Measurements from ENCODE around the gene ZBED2. TPM values are rescaled to one million over a fixed set of nuclear protein-coding genes. Genes with fewer than 3 reads are reported as not detected.

Gene ZBED2
- total RNA-seq, 4 donors from 2014 or later, result not detected

- DNase-seq, result no peak
- Histone ChIP-seq H3K9me3 (no peaks in the 10 kb centered on the region), H3K36me3 (no peaks in the 10 kb centered on the region), H3K4me1 (peaks cover 0 to 5% (median 0%) of the 10 kb centered on the region in 4 donors), H3K27ac (no peak overlapping the region), H3K27me3 (no peaks in the 10 kb centered on the region), H3K4me3 (no peak overlapping the region)
- TF ChIP-seq CTCF (IDR thresholded peaks at IDR 0.05) (peak in 2 of 6 experiments; percentile 19 to 29), POLR2A (IDR thresholded peaks at IDR 0.05) (no peak)
Measured at GRCh38 chr3:111621535-111621934, 26.4 kb upstream of the ZBED2 start.

- Histone ChIP-seq H3K4me3 (no peak overlapping the region), H3K4me1 (peaks cover 0 to 9% (median 3%) of the 10 kb centered on the region in 4 donors), H3K36me3 (no peaks in the 10 kb centered on the region), H3K9me3 (no peaks in the 10 kb centered on the region), H3K27ac (no peak overlapping the region), H3K27me3 (no peaks in the 10 kb centered on the region)
- TF ChIP-seq POLR2A (IDR thresholded peaks at IDR 0.05) (no peak), CTCF (IDR thresholded peaks at IDR 0.05) (no peak)
- DNase-seq, result no peak
Measured at GRCh38 chr3:111619833-111620232, 24.7 kb upstream of the ZBED2 start.

DNA sequence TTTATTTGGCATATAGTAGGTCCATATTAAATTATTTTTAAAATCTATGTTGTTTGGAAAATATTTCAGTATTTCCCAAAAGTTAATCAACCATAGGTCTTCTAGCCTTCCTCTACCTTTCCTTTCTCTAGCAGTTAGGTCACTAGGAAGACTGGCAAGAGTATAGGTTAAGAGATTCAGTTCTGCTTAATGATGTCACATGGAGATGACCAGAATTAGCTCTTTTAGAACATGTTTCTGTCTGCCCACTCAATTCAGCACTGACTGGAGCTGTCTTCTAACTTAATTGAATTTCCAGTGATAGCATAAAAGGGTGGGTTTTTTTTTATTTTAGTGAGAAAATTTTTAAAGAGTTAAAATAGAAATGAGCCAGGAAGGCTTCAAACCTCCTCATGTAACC is 23.8 kb upstream of the ZBED2 start:
- peaks cover 0 to 9% (median 3%) of the 10 kb centered on the region in 4 donors for H3K4me1 ChIP-seq
- no peaks in the 10 kb centered on the region for H3K27me3 ChIP-seq
- no peaks in the 10 kb centered on the region for H3K36me3 ChIP-seq
- no peak overlapping the region for H3K27ac ChIP-seq
- no peak for DNase-seq
- no peak overlapping the region for H3K4me3 ChIP-seq
- TF ChIP-seq CTCF (IDR thresholded peaks at IDR 0.05) (no peak), POLR2A (IDR thresholded peaks at IDR 0.05) (no peak)
- no peaks in the 10 kb centered on the region for H3K9me3 ChIP-seq

DNA sequence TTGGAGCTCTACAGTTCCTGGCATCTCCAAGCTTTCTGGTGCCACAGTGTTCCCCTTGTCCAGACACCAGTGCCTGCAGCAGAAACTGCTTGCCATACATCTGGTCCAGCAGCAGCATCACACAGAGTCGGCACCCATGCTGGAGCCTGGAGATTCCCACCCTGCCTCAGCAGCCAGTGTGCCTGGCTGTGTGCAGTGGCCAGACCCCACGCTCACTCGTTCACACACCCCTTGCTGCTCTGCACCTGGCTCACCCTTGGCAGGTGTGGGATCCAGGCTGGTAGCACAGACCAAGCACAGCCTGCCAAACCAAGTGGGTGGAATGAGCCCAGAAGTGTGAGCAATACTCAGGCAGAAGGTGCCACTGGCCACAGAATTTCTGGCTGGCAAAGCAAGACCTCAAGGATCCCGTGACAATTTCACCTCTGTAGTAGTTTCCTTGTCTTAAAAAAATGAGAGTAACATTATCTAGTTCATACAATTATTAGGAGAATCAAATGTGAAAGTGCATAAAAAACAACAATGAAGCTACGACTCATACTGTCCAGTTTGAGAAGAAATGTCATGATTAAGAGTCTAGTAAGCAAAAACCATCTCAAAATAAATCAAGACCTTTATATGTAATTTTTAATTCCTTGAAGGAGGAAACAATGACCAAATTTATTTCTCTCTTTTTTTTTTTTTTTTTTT is 22.9 kb upstream of the ZBED2 start:
- Histone ChIP-seq H3K4me1 (peaks cover 0 to 9% (median 3%) of the 10 kb centered on the region in 4 donors), H3K27ac (no peak overlapping the region), H3K9me3 (no peaks in the 10 kb centered on the region), H3K4me3 (no peak overlapping the region), H3K27me3 (no peaks in the 10 kb centered on the region), H3K36me3 (no peaks in the 10 kb centered on the region)
- no peak for DNase-seq
- TF ChIP-seq CTCF (IDR thresholded peaks at IDR 0.05) (no peak), POLR2A (IDR thresholded peaks at IDR 0.05) (no peak)

- no peaks in the 10 kb centered on the region for H3K36me3 ChIP-seq
- H3K4me3 ChIP-seq, result no peak overlapping the region
- peaks cover 0 to 9% (median 3%) of the 10 kb centered on the region in 4 donors for H3K4me1 ChIP-seq
- H3K9me3 ChIP-seq, result no peaks in the 10 kb centered on the region
- H3K27me3 ChIP-seq, result no peaks in the 10 kb centered on the region
- DNase-seq, result no peak
- TF ChIP-seq CTCF (IDR thresholded peaks at IDR 0.05), result no peak
- H3K27ac ChIP-seq, result peak overlapping the region in 1 of 4 donors; percentile 67
Measured at GRCh38 chr3:111617406-111617805, 22.3 kb upstream of the ZBED2 start.
